ENCODE measurements around the gene ASIC3. TPM values are rescaled to one million over a fixed set of nuclear protein-coding genes. Genes with fewer than 3 reads are reported as not detected.

The ASIC3 gene
- total RNA-seq, 4 donors from 2014 or later = 2.5 to 10.7 (median 5.0) TPM

DNA sequence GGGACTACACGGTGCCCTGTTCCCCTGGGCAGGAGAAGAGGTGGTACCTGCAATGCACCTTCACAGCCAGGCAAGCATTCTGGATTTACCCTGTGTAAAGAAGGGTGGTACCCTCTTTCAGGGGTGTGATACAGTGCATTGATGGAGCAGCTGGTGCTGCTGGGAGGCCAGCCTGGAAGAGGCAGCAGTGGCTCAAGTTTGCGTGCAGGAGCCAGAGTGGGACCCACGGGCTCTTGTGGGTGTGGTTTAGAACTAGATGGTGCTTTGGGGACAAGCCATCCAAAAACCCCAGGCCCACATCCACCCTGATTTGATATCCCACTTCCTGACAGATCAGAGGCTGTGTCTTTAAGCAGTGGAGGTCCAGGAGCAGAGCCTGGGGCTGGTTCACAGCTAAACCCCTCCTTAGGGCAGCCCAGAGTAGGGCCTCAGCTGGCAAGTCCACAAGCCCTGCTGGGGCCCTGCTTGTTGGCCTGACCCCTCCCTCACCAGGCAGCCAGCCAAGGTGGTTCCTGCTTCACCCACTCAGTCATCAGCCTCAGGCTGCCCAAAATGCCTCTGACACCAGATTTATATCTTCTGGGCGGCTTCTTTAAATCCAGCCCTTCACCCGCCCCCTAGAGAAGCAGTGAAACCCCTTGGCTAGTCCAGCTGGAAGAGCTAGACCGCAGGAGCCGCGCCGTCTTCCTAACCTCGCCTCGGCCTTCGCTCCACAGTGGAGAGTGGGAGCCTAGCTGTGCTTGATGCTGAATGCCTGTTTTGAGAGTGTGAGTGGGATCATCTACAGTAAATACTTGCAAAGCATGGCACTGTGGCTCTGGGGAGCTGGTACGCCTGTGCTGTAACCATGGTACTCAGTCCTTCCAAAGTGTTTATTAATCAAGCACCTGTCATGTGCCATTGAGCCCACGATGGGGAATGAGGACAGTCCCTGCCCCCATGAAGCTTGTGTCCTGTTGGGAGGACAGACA, 1.4 kb upstream of the ASIC3 start:
- Histone ChIP-seq H3K27me3 (no peaks in the 10 kb centered on the region), H3K27ac (no peak overlapping the region), H3K9me3 (no peaks in the 10 kb centered on the region), H3K4me3 (no peak overlapping the region), H3K4me1 (peaks cover 0 to 9% (median 4%) of the 10 kb centered on the region in 4 donors), H3K36me3 (peaks cover 0 to 16% (median 0%) of the 10 kb centered on the region in 3 donors)
- no peak for DNase-seq
- TF ChIP-seq, protein P1, sequence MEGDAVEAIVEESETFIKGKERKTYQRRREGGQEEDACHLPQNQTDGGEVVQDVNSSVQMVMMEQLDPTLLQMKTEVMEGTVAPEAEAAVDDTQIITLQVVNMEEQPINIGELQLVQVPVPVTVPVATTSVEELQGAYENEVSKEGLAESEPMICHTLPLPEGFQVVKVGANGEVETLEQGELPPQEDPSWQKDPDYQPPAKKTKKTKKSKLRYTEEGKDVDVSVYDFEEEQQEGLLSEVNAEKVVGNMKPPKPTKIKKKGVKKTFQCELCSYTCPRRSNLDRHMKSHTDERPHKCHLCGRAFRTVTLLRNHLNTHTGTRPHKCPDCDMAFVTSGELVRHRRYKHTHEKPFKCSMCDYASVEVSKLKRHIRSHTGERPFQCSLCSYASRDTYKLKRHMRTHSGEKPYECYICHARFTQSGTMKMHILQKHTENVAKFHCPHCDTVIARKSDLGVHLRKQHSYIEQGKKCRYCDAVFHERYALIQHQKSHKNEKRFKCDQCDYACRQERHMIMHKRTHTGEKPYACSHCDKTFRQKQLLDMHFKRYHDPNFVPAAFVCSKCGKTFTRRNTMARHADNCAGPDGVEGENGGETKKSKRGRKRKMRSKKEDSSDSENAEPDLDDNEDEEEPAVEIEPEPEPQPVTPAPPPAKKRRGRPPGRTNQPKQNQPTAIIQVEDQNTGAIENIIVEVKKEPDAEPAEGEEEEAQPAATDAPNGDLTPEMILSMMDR (IDR thresholded peaks at IDR 0.05) = no peak
- no peak for TF ChIP-seq POLR2A (IDR thresholded peaks at IDR 0.05)

DNA sequence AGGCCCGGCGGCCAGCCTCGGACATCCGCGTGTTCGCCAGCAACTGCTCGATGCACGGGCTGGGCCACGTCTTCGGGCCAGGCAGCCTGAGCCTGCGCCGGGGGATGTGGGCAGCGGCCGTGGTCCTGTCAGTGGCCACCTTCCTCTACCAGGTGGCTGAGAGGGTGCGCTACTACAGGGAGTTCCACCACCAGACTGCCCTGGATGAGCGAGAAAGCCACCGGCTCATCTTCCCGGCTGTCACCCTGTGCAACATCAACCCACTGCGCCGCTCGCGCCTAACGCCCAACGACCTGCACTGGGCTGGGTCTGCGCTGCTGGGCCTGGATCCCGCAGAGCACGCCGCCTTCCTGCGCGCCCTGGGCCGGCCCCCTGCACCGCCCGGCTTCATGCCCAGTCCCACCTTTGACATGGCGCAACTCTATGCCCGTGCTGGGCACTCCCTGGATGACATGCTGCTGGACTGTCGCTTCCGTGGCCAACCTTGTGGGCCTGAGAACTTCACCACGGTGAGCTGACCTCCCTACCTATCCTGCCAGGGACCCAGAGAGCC, 656 bp downstream of the ASIC3 start:
- no peak for DNase-seq
- H3K9me3 ChIP-seq = no peaks in the 10 kb centered on the region
- TF ChIP-seq, protein P1 (IDR thresholded peaks at IDR 0.05) = no peak
- no peak for TF ChIP-seq POLR2A (IDR thresholded peaks at IDR 0.05)

DNA sequence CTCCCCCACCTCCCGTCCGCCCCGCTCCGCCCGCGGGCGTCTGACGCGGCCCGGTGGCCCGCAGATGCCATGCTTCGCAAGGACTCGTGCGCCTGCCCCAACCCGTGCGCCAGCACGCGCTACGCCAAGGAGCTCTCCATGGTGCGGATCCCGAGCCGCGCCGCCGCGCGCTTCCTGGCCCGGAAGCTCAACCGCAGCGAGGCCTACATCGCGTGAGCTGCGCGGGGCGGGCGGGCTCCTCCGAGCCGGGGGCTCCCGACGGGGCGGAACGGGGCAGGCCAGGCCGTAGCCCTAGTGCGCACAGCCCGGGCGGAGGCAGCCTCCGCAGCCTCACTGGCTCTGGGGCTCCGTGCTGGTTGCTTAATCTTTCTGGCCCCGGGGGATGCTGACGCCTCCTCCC, 2.8 kb downstream of the ASIC3 start:
- no peaks in the 10 kb centered on the region for H3K27me3 ChIP-seq
- peaks cover 0 to 9% (median 4%) of the 10 kb centered on the region in 4 donors for H3K4me1 ChIP-seq
- H3K36me3 ChIP-seq = no peaks in the 10 kb centered on the region
- H3K4me3 ChIP-seq = peak overlapping the region in 1 of 4 donors; percentile 14
- TF ChIP-seq, protein P1 (IDR thresholded peaks at IDR 0.05) = no peak
- no peak for TF ChIP-seq POLR2A (IDR thresholded peaks at IDR 0.05)
- H3K9me3 ChIP-seq = no peaks in the 10 kb centered on the region
- H3K27ac ChIP-seq = no peak overlapping the region
- peak in 2 of 3 donors; percentile 60 to 70 for DNase-seq

More for the DNA sequence above, 656 bp downstream of the ASIC3 start:
- Histone ChIP-seq H3K27ac (no peak overlapping the region), H3K27me3 (no peaks in the 10 kb centered on the region), H3K36me3 (peaks cover 0 to 10% (median 0%) of the 10 kb centered on the region in 3 donors), H3K4me3 (no peak overlapping the region), H3K4me1 (peaks cover 0 to 9% (median 4%) of the 10 kb centered on the region in 4 donors)

DNA sequence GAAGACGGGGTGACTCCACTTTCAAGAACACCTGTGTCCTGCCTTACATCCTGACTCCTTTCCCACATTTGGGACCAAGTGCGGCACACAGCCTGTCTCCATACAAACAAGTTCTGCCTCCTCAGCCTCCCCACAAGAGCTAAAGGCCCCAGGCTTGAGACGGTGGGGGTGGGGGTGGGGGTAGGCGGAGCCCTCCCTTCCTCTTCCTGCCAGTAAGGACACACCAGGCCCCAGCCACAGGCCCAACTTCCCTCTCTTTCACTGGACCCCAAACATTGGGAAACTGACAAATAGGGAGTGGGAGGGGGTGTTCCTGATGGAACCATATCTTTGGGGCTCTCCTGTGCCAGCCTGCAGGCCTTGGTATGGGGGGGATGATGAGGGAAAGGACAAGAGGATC, 4.8 kb downstream of the ASIC3 start:
- no peak for DNase-seq
- H3K9me3 ChIP-seq = no peaks in the 10 kb centered on the region
- peaks cover 0 to 16% (median 11%) of the 10 kb centered on the region in 4 donors for H3K4me1 ChIP-seq
- H3K36me3 ChIP-seq = no peaks in the 10 kb centered on the region
- TF ChIP-seq POLR2A (IDR thresholded peaks at IDR 0.05) = no peak
- TF ChIP-seq, protein P1 (IDR thresholded peaks at IDR 0.05) = no peak
- no peak overlapping the region for H3K27ac ChIP-seq
- no peak overlapping the region for H3K4me3 ChIP-seq
- H3K27me3 ChIP-seq = no peaks in the 10 kb centered on the region

DNA sequence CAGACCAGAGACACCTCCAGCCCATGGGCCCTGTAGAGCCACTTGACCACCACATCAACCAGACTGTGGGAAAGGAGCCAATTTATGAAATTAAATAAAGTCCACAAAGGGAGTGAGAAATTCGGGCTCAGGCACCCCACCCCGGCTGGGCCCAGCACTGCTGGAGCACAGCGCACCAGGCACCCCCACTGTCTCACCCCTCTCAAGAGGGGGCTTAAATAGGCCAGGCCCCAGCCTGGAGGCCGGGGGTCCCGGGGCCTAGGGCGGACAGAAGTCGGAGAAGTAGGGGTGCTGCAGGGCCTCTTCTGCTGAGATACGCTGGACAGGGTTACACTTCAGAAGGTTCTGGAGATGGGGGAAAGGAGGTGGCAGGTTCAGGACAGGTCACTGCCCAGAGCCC, 5.4 kb downstream of the ASIC3 start:
- no peak overlapping the region for H3K27ac ChIP-seq
- H3K4me3 ChIP-seq = no peak overlapping the region
- DNase-seq = no peak
- no peaks in the 10 kb centered on the region for H3K36me3 ChIP-seq
- TF ChIP-seq, protein P1 (IDR thresholded peaks at IDR 0.05) = no peak
- no peak for TF ChIP-seq POLR2A (IDR thresholded peaks at IDR 0.05)
- peaks cover 0 to 21% (median 11%) of the 10 kb centered on the region in 4 donors for H3K4me1 ChIP-seq
- no peaks in the 10 kb centered on the region for H3K9me3 ChIP-seq
- no peaks in the 10 kb centered on the region for H3K27me3 ChIP-seq

All from Peyer's patch (tissue), 4 donors.